ENCODE measurements around the gene ZCCHC24. TPM values are rescaled to one million over a fixed set of nuclear protein-coding genes. Genes with fewer than 3 reads are reported as not detected.

ZCCHC24 gene
- total and polyA plus RNA-seq, 11 donors, result 18.7 to 122 (median 49.6) TPM

GRCh38 chr10:79402625-79402946, 42.8 kb downstream of the ZCCHC24 start:
- intact Hi-C loops (cut with DNase I), result loop anchor here in 5 of 10 donors (2.0 to 5.0 kb wide), 3 partner anchors 35 to 42 kb away; partner anchors contain the start of gene ZCCHC24 (in 1 of the 5)
- TF ChIP-seq CTCF (IDR thresholded peaks at IDR 0.05) (no peak), POLR2A (IDR thresholded peaks at IDR 0.05) (no peak)
- Histone ChIP-seq H3K27ac (peak overlapping the region in 10 of 12 donors; percentile 83 to 97 (median 88)), H3K36me3 (peaks cover 0 to 5% (median 0%) of the 10 kb centered on the region in 9 donors), H3K4me1 (peaks cover 0 to 100% (median 91%) of the 10 kb centered on the region in 12 donors), H3K27me3 (no peaks in the 10 kb centered on the region), H3K4me3 (no peak overlapping the region), H3K9me3 (no peaks in the 10 kb centered on the region)
- DNase-seq (no peak), ATAC-seq (no peak)
- 94 to 97% (median 97%) methylated on average over 7 of the region's 7 CpGs for WGBS, 4 donors

- intact Hi-C loops (cut with DNase I), result loop anchor here in 4 of 10 donors (5.0 kb wide), 2 partner anchors 36 to 41 kb away; no protein-coding TSS in a partner anchor
- Histone ChIP-seq H3K9me3 (no peaks in the 10 kb centered on the region), H3K36me3 (peaks cover 0 to 10% (median 0%) of the 10 kb centered on the region in 9 donors), H3K4me3 (no peak overlapping the region), H3K4me1 (peaks cover 0 to 100% (median 85%) of the 10 kb centered on the region in 12 donors), H3K27me3 (no peaks in the 10 kb centered on the region), H3K27ac (peak overlapping the region in 10 of 12 donors; percentile 83 to 97 (median 88))
- WGBS, 4 donors, result 65 to 77% (median 69%) methylated on average over 16 to 23 of the region's 23 CpGs
- DNase-seq (peak; percentile 61 to 87 (median 78)), ATAC-seq (peak in 3 of 4 donors; percentile 4 to 12 (median 9))
- TF ChIP-seq CTCF (IDR thresholded peaks at IDR 0.05), result no peak
- TF ChIP-seq POLR2A (IDR thresholded peaks at IDR 0.05), result no peak
Measured at GRCh38 chr10:79401015-79401921, 44.2 kb downstream of the ZCCHC24 start.

GRCh38 chr10:79400146-79401004, 45.0 kb downstream of the ZCCHC24 start:
- Histone ChIP-seq H3K27ac (peak overlapping the region in 10 of 12 donors; percentile 83 to 98 (median 91)), H3K9me3 (no peaks in the 10 kb centered on the region), H3K27me3 (no peaks in the 10 kb centered on the region), H3K4me1 (peaks cover 0 to 95% (median 76%) of the 10 kb centered on the region in 12 donors), H3K4me3 (no peak overlapping the region), H3K36me3 (peaks cover 0 to 9% (median 0%) of the 10 kb centered on the region in 9 donors)
- WGBS, 4 donors, result 61 to 69% (median 64%) methylated on average over 10 to 11 of the region's 11 CpGs
- ATAC-seq, result no peak
- peak in 2 of 5 donors; percentile 52 to 77 for DNase-seq
- TF ChIP-seq POLR2A (IDR thresholded peaks at IDR 0.05) (no peak), CTCF (IDR thresholded peaks at IDR 0.05) (peak; percentile 46 to 74 (median 62))
- intact Hi-C loops (cut with DNase I), result loop anchor here in 4 of 10 donors (5.0 kb wide), 2 partner anchors 37 to 42 kb away; no protein-coding TSS in a partner anchor
